HG03460 (cell line): ENCODE results near the gene SLC24A5.

Source experiments
- ATAC-seq: cut with Tn5 transposase; IDR thresholded peaks from one replicate; pipeline ENCODE4 v1.9.1; 2021; ENCODE audit not compliant: unreplicated experiment

SLC24A5 gene

GRCh38 chr15:48185529-48185928, 64.7 kb downstream of the SLC24A5 start:
- ATAC-seq = no peak

GRCh38 chr15:48186271-48186670, 65.5 kb downstream of the SLC24A5 start:
- ATAC-seq = no peak

- no peak for ATAC-seq
Measured at GRCh38 chr15:48190932-48191573, 70.3 kb downstream of the SLC24A5 start.

DNA sequence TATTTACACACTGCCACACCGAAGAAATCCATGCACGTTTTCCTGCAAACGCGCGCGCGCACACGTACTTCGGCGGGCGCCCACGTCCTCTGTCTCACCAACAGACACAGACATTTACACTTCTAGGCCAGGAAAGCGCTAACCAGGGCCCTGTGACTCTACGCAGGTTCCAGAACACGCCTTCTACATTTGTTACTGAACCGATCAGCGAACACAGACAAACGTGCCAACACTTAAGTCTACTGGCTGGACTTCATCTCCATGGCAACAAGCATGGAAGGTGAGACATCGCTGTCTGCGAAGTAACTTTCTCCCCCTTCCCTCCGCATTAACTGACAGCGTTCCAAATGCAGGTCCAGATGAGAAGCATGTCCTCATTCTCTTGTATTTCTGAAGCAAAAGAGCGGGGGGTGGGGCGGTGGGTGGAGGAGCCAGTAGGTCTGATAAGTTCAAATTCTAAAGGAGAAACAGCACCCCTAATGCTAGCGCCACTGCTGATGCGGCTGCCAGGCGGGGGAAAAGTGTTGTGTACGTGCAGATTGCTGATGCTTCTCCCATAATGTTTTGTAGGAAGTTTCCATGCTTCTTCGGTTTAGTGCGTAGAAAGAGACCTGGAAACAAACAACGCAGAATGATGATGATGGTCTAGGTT, 70.9 kb downstream of the SLC24A5 start, which contains the start of gene CTXN2:
Gene CTXN2, plus strand, starts transcription at position 92 of the 652 bp plus-strand sequence. CDS start 9,636 bp downstream, outside the sequence.
- ATAC-seq = no peak
